H1 (cell line): Measurements from ENCODE around the gene PITPNC1. TPM values are rescaled to one million over a fixed set of nuclear protein-coding genes. Genes with fewer than 3 reads are reported as not detected.

ENCODE experiments used
- CTCF ChIA-PET: fragments of 300-600 bp; sonication (Branson Sonifier 250); formaldehyde crosslinking; loops from one replicate; lab custom pipeline; 2021; ENCODE audit not compliant: partially characterized antibody; lab: Charles Lee
- POLR2A ChIA-PET: fragments of 300-600 bp; sonication (Branson Sonifier 250); formaldehyde crosslinking; loops from one replicate; lab custom pipeline; 2021; ENCODE audit warnings: inconsistent platforms; ENCODE audit not compliant: partially characterized antibody; lab: Charles Lee
- DNase-seq, 2 experiments: peaks; one replicate each; pipeline versions ENCODE4 v3.0.0 to v3.0.0-alpha.2; 2010 to 2022; ENCODE audit warnings: low spot score in 2 of 2, low read depth in 1 of 2, mixed read lengths in 1 of 2
- FAIRE-seq: peaks from 2 replicates; lab custom pipeline; 2011; peaks lifted over from hg19 to GRCh38; lab: Jason Lieb, UNC
- H2AFZ ChIP-seq: 2 replicates; pipeline ENCODE4 v1.8.1; 2012; ENCODE audit warnings: low read length, inconsistent platforms
- H2AK5ac ChIP-seq: 2 replicates; pipeline ENCODE4 v1.6.1; 2013; ENCODE audit warnings: low read depth, low read length
- H2BK120ac ChIP-seq: replicated peaks from 2 replicates; pipeline ENCODE3; 2013; ENCODE audit warnings: low read depth, low read length, inconsistent platforms
- H2BK12ac ChIP-seq: 2 replicates; pipeline ENCODE4 v1.6.1; 2013; ENCODE audit warnings: low read depth, low read length
- H2BK15ac ChIP-seq: 2 replicates; pipeline ENCODE4 v1.6.1; 2013; ENCODE audit warnings: low read length
- H2BK20ac ChIP-seq: 2 replicates; pipeline ENCODE4 v1.6.1; 2013; ENCODE audit warnings: low read length
- H2BK5ac ChIP-seq: 2 replicates; pipeline ENCODE4 v1.6.1; 2013; ENCODE audit warnings: low read depth, low read length
- H3K14ac ChIP-seq: 2 replicates; pipeline ENCODE4 v1.6.1; 2013; ENCODE audit warnings: inconsistent platforms; ENCODE audit not compliant: insufficient read length
- H3K18ac ChIP-seq: 2 replicates; pipeline ENCODE4 v1.6.1; 2013; ENCODE audit warnings: low read length; ENCODE audit errors: extremely low read depth
- H3K23ac ChIP-seq: 2 replicates; pipeline ENCODE4 v1.6.1; 2013; ENCODE audit warnings: inconsistent platforms; ENCODE audit not compliant: insufficient read length
- H3K23me2 ChIP-seq: 2 replicates; pipeline ENCODE4 v1.6.1; 2013; ENCODE audit warnings: low read depth, low read length
- H3K27ac ChIP-seq: 2 replicates; pipeline ENCODE4 v1.6.1; 2011; ENCODE audit warnings: low read depth, low read length, inconsistent platforms
- H3K27me3 ChIP-seq, 4 experiments: replicated peaks in 1 of 4; 1 replicate in 1 of 4; 2 replicates in 3 of 4; pipeline versions ENCODE4 v1.6.1 to v1.8.1; 2011 to 2013; ENCODE audit warnings: low read length in 3 of 4, mild to moderate bottlenecking in 3 of 4, inconsistent platforms in 2 of 4, mixed read lengths in 2 of 4, moderate library complexity in 1 of 4; ENCODE audit not compliant: control insufficient read depth in 3 of 4, insufficient read depth in 3 of 4; ENCODE audit errors: extremely low read depth in 1 of 4
- H3K36me3 ChIP-seq, 4 experiments: 2 replicates each; pipeline versions ENCODE4 v1.6.1 to v1.8.1; 2011 to 2013; ENCODE audit warnings: mild to moderate bottlenecking in 4 of 4, low read length in 3 of 4, moderate library complexity in 2 of 4, control low read depth in 1 of 4, inconsistent platforms in 1 of 4; ENCODE audit not compliant: insufficient read depth in 4 of 4, control insufficient read depth in 2 of 4
- H3K4ac ChIP-seq: replicated peaks from 2 replicates; pipeline ENCODE3; 2013; ENCODE audit warnings: low read length, low read depth, mixed read lengths, inconsistent platforms; ENCODE audit not compliant: insufficient read length
- H3K4me1 ChIP-seq, 4 experiments: replicated peaks in 1 of 4; 1 replicate in 1 of 4; 2 replicates in 3 of 4; pipeline versions ENCODE4 v1.6.1 to v1.8.1; 2011 to 2013; ENCODE audit warnings: low read length in 3 of 4, inconsistent platforms in 2 of 4, mixed read lengths in 1 of 4; ENCODE audit not compliant: insufficient read depth in 4 of 4, control insufficient read depth in 3 of 4
- H3K4me2 ChIP-seq, 2 experiments: 2 replicates each; pipeline versions ENCODE4 v1.6.1 to v1.8.1; 2011 to 2013; ENCODE audit warnings: low read depth in 2 of 2, low read length in 2 of 2, control low read depth in 1 of 2, inconsistent platforms in 1 of 2, mild to moderate bottlenecking in 1 of 2; ENCODE audit not compliant: insufficient read depth in 1 of 2
- H3K4me3 ChIP-seq, 4 experiments: fragments of 200-600, 300-600 bp in 1 of 4; sonication (generic), shearing (Covaris generic), sonication (Bioruptor Twin) in 1 of 4; 2 replicates each; pipeline versions ENCODE4 v1.5.1 to v1.8.1; 2011 to 2016; ENCODE audit warnings: low read length in 4 of 4, low read depth in 3 of 4, control low read depth in 2 of 4, inconsistent platforms in 2 of 4, mild to moderate bottlenecking in 2 of 4, mixed read lengths in 1 of 4, moderate library complexity in 1 of 4; ENCODE audit not compliant: insufficient read depth in 2 of 4; ENCODE audit errors: extremely low read depth in 1 of 4
- H3K56ac ChIP-seq: replicated peaks from 2 replicates; pipeline ENCODE3; 2013; ENCODE audit warnings: low read depth, mild to moderate bottlenecking, mixed read lengths, low read length, inconsistent platforms; ENCODE audit not compliant: insufficient read length
- H3K79me1 ChIP-seq: 2 replicates; pipeline ENCODE4 v1.6.1; 2013; ENCODE audit warnings: low read depth, low read length, control low read depth
- H3K79me2 ChIP-seq, 2 experiments: 2 replicates each; pipeline versions ENCODE4 v1.6.1 to v1.8.1; 2012 to 2013; ENCODE audit warnings: low read length in 2 of 2, mild to moderate bottlenecking in 2 of 2, inconsistent platforms in 1 of 2; ENCODE audit not compliant: insufficient read depth in 2 of 2, control insufficient read depth in 1 of 2
- H3K9ac ChIP-seq, 4 experiments: replicated peaks in 1 of 4; 1 replicate in 1 of 4; 2 replicates in 3 of 4; pipeline versions ENCODE4 v1.6.1 to v1.8.1; 2011 to 2013; ENCODE audit warnings: low read depth in 3 of 4, low read length in 3 of 4, control low read depth in 2 of 4, mild to moderate bottlenecking in 2 of 4, moderate library complexity in 2 of 4, inconsistent platforms in 1 of 4; ENCODE audit errors: extremely low read depth in 1 of 4
- H3K9me3 ChIP-seq, 2 experiments: 2 replicates each; pipeline versions ENCODE4 v1.6.1 to v1.8.1; 2012 to 2013; ENCODE audit warnings: mild to moderate bottlenecking in 2 of 2, moderate library complexity in 2 of 2, control low read depth in 1 of 2, inconsistent platforms in 1 of 2, low read depth in 1 of 2, low read length in 1 of 2, mixed read lengths in 1 of 2; ENCODE audit not compliant: insufficient read depth in 2 of 2
- H4K20me1 ChIP-seq, 2 experiments: replicated peaks in 1 of 2; 2 replicates each; pipeline versions ENCODE3 to v1.8.1; 2011 to 2013; ENCODE audit warnings: inconsistent platforms in 2 of 2, low read length in 2 of 2, mild to moderate bottlenecking in 1 of 2; ENCODE audit not compliant: insufficient read depth in 2 of 2, control insufficient read depth in 1 of 2
- H4K5ac ChIP-seq: 2 replicates; pipeline ENCODE4 v1.6.1; 2013; ENCODE audit warnings: low read length, low read depth, mixed read lengths, inconsistent platforms; ENCODE audit not compliant: insufficient read length
- H4K8ac ChIP-seq: 2 replicates; pipeline ENCODE4 v1.8.0; 2013; ENCODE audit warnings: mild to moderate bottlenecking, moderate library complexity, low read length, inconsistent platforms; ENCODE audit not compliant: insufficient read depth; ENCODE audit errors: extremely low read depth
- H4K91ac ChIP-seq: replicated peaks from 2 replicates; pipeline ENCODE3; 2013; ENCODE audit warnings: low read length, mixed read lengths, inconsistent platforms; ENCODE audit not compliant: insufficient read length
- ASH2L ChIP-seq: fragments of 200-600, 300-600 bp; sonication (generic); IDR thresholded peaks from one replicate; pipeline ENCODE4 v1.7.1; 2017; ENCODE audit warnings: low read length
- BRCA1 ChIP-seq: IDR thresholded peaks from 2 replicates; pipeline ENCODE4 v1.6.1; 2012; ENCODE audit warnings: low read depth, low read length, improper control_type of control experiment
- EGR1 ChIP-seq: IDR thresholded peaks from 2 replicates; pipeline ENCODE4 v1.6.1; 2011; ENCODE audit warnings: low read depth, low read length, borderline replicate concordance
- NANOG ChIP-seq: IDR thresholded peaks from 2 replicates; pipeline ENCODE4 v1.6.1; 2011; ENCODE audit warnings: low read length, low read depth, mild to moderate bottlenecking, inconsistent platforms; ENCODE audit not compliant: insufficient read depth, poor library complexity, severe bottlenecking
- SP2 ChIP-seq: IDR thresholded peaks from 2 replicates; pipeline ENCODE4 v1.6.1; 2012; ENCODE audit warnings: mild to moderate bottlenecking, low read length, inconsistent platforms
- WGBS, 2 experiments: shearing (Covaris generic) in 1 of 2; methylation state at CpG; one replicate each; pipeline versions ENCODE4 v1.1.6 to v1.1.7; 2013 to 2015; ENCODE audit warnings: low lambda C conversion rate in 2 of 2, mixed read lengths in 2 of 2, inconsistent platforms in 1 of 2, low coverage in 1 of 2, missing lambda C conversion rate in 1 of 2; ENCODE audit not compliant: insufficient replicate concordance in 2 of 2, insufficient coverage in 1 of 2, insufficient read length in 1 of 2; ENCODE audit errors: extremely low coverage in 1 of 2, missing lambda C conversion rate in 1 of 2; 5-methylcytosine and 5-hydroxymethylcytosine counted together
- polyA plus RNA-seq, 7 experiments: library from polyadenylated mRNA; depleted of rRNA in 3 of 7; stranded (reverse) in 5 of 7; unstranded in 2 of 7; fragments of >200 nt in 5 of 7; fragments of 200-250 nt in 2 of 7; gene quantifications; 1 replicate in 5 of 7; 2 replicates in 1 of 7; 4 replicates in 1 of 7; pipeline versions ENCODE4 v1.2.1 to v1.2.3, GENCODE V29; 2011 to 2013; ENCODE audit warnings: missing spikeins in 2 of 7, mixed read lengths in 2 of 7
- total RNA-seq: library from RNA; stranded (reverse); fragmentation: NEBNext Ultra II Directional; extraction: Animal tissue kit (Norgen Biotek cat#: 25700); gene quantifications from 2 replicates; pipeline ENCODE4 v1.2.1, GENCODE V29; 2021

The PITPNC1 gene
- total and polyA plus RNA-seq, 2 of the 8 experiments (the other 6 are each of a cell fraction or from before 2014, with no cell fraction given), result 17.6 to 54.7 TPM

- no peaks in the 10 kb centered on the region for H3K27me3 ChIP-seq
- peak overlapping the region; percentile 62; the same call in 1 of the 2 replicates for H2BK5ac ChIP-seq
- H3K27ac ChIP-seq, result no peak overlapping the region
- H3K79me2 ChIP-seq, result no peaks in the 10 kb centered on the region
- no peaks in the 10 kb centered on the region; the same call in 1 of the 2 replicates for H3K23me2 ChIP-seq
- H3K4ac ChIP-seq, result no peak overlapping the region
- H3K9ac ChIP-seq, result no peak overlapping the region
- no peaks in the 10 kb centered on the region for H4K20me1 ChIP-seq
- no peak for FAIRE-seq
- no peak overlapping the region for H3K14ac ChIP-seq
- DNase-seq, result no peak
- no peak overlapping the region for H4K8ac ChIP-seq
- no peak overlapping the region for H2BK120ac ChIP-seq
- no peak overlapping the region for H3K4me3 ChIP-seq
- no peak overlapping the region for H2BK15ac ChIP-seq
- H3K56ac ChIP-seq, result no peak overlapping the region
- H2BK12ac ChIP-seq, result no peak overlapping the region
- no peaks in the 10 kb centered on the region; a peak in 1 of 8 replicates for H3K36me3 ChIP-seq
- no peak overlapping the region for H3K18ac ChIP-seq
- peaks cover 0 to 6% (median 2%) of the 10 kb centered on the region in 4 experiments; a peak in 1 of 7 replicates for H3K4me1 ChIP-seq
- TF ChIP-seq ASH2L, result no peak
- no peak for TF ChIP-seq SP2
- TF ChIP-seq EGR1, result no peak
- no peak for TF ChIP-seq BRCA1
- no peak for TF ChIP-seq NANOG
- no peak overlapping the region for H2AFZ ChIP-seq
- no peak overlapping the region for H3K4me2 ChIP-seq
- no peak overlapping the region for H4K5ac ChIP-seq
- no peak overlapping the region for H2BK20ac ChIP-seq
- ChIA-PET CTCF (interaction anchor here (1.0 to 2.7 kb wide), 4 partner anchors 15 to 189 kb away, joined by 3 to 12 read pairs (median 6); no protein-coding TSS in a partner anchor), POLR2A (no interaction called here)
- H2AK5ac ChIP-seq, result peak overlapping the region; percentile 66; the same call in 1 of the 2 replicates
- H3K79me1 ChIP-seq, result no peaks in the 10 kb centered on the region
- no peak overlapping the region for H3K23ac ChIP-seq
- H3K9me3 ChIP-seq, result no peaks in the 10 kb centered on the region
- no peak overlapping the region for H4K91ac ChIP-seq
- 97% methylated on average over 13 of the region's 13 CpGs; no CpG with 5 or more reads in 1 of the 2 experiments for WGBS, 2 experiments
Observed at GRCh38 chr17:67575325-67575724, 198.2 kb downstream of the PITPNC1 start.
